Caco-2 (cell line): ENCODE data around the gene LURAP1L. TPM values are rescaled to one million over a fixed set of nuclear protein-coding genes. Genes with fewer than 3 reads are reported as not detected.

Source experiments
- BruUV-seq: library from RNA; stranded (reverse); fragments of 400-500 nt; replicated peaks from 2 replicates; lab custom pipeline; 2021; lab: Mats Ljungman, UMichigan
- CTCF ChIA-PET: fragments of 300-600 bp; sonication (Branson Sonifier 250); formaldehyde crosslinking; loops from one replicate; lab custom pipeline; 2022; ENCODE audit warnings: antibody characterized with exemption; lab: Charles Lee
- POLR2A ChIA-PET: fragments of 300-600 bp; sonication (Branson Sonifier 250); formaldehyde crosslinking; loops from one replicate; lab custom pipeline; 2022; ENCODE audit warnings: antibody characterized with exemption; lab: Charles Lee
- DNase-seq, 2 experiments: peaks; one replicate each; pipeline versions ENCODE4 v3.0.0 to v3.0.0-alpha.2; 2020 to 2022
- H3K27me3 ChIP-seq: replicated peaks from 2 replicates; pipeline ENCODE4 v1.6.0; 2011; ENCODE audit warnings: low read length; ENCODE audit not compliant: control insufficient read depth, insufficient read depth
- H3K36me3 ChIP-seq: 2 replicates; pipeline ENCODE4 v1.5.1; 2011; ENCODE audit warnings: low read length; ENCODE audit not compliant: control insufficient read depth, insufficient read depth
- H3K4me1 ChIP-seq: fragments of 250-450 bp; sonication (Bioruptor Pico); 2 replicates; pipeline ENCODE4 v1.5.1; 2020; ENCODE audit warnings: mild to moderate bottlenecking
- H3K4me3 ChIP-seq: 2 replicates; pipeline ENCODE4 v1.5.1; 2011; ENCODE audit warnings: low read depth, mild to moderate bottlenecking, control low read depth, low read length
- H3K9me3 ChIP-seq: fragments of 250-450 bp; sonication (Bioruptor Pico); 2 replicates; pipeline ENCODE4 v1.5.1; 2020; ENCODE audit warnings: mild to moderate bottlenecking, moderate library complexity
- H3K27ac Mint-ChIP-seq: one replicate; pipeline ENCODE4 v1.8.0; 2022; ENCODE audit warnings: mixed read lengths; ENCODE audit not compliant: unreplicated experiment
- H3K27me3 Mint-ChIP-seq: one replicate; pipeline ENCODE4 v1.8.0; 2022; ENCODE audit warnings: mixed read lengths; ENCODE audit not compliant: insufficient read depth, unreplicated experiment
- H3K36me3 Mint-ChIP-seq: one replicate; pipeline ENCODE4 v1.8.0; 2022; ENCODE audit warnings: mild to moderate bottlenecking, mixed read lengths; ENCODE audit not compliant: insufficient read depth, unreplicated experiment
- H3K4me1 Mint-ChIP-seq: one replicate; pipeline ENCODE4 v1.8.0; 2022; ENCODE audit warnings: low read depth, mixed read lengths; ENCODE audit not compliant: unreplicated experiment
- H3K4me3 Mint-ChIP-seq: one replicate; pipeline ENCODE4 v1.8.0; 2022; ENCODE audit warnings: mild to moderate bottlenecking, moderate library complexity, mixed read lengths; ENCODE audit not compliant: unreplicated experiment
- H3K9me3 Mint-ChIP-seq: one replicate; pipeline ENCODE4 v1.8.0; 2022; ENCODE audit warnings: mixed read lengths; ENCODE audit not compliant: unreplicated experiment
- intact Hi-C: fragments of 100-400 bp; cut with micrococcal nuclease; formaldehyde crosslinking; loops from one replicate; pipeline ENCODE4 v1.10.0; 2022; ENCODE audit not compliant: unreplicated experiment
- total RNA-seq: library from RNA; stranded (reverse); gene quantifications from 2 replicates; pipeline ENCODE4 v1.2.3, GENCODE V29; 2022
- TF ChIP-seq, protein P1 (sequence below), 2 experiments: fragments of 200-600 bp in 1 of 2; IDR thresholded peaks; 1 replicate in 1 of 2; 2 replicates in 1 of 2; pipeline versions ENCODE4 v1.5.1 to v1.8.0; 2011 to 2022; ENCODE audit warnings: antibody characterized with exemption in 1 of 2, control low read depth in 1 of 2, inconsistent platforms in 1 of 2, low read depth in 1 of 2, low read length in 1 of 2, mild to moderate bottlenecking in 1 of 2, moderate library complexity in 1 of 2; ENCODE audit not compliant: insufficient read depth in 1 of 2, severe bottlenecking in 1 of 2, unreplicated experiment in 1 of 2

Gene LURAP1L
- total RNA-seq, 1 experiment from 2014 or later = not detected

DNA sequence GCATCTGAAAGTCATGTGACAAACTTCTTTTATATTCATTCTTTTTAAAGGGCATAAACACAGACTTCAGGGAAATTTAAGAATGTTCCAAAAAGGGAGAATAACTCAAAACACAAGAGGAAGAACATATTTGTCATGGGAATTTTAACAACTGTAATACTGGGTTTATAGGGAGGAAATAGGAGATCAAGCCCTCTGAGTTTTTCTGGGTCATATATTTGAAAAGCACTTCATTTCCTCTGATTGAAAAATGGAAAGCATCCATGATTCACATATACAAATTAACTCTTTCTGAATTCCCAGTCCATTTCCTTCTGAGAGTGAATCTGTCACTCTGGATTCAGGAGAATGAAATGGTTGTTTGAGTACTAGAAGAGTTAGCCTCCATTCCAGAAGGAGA lies 26.8 kb downstream of the LURAP1L start:
- no peaks in the 10 kb centered on the region for H3K9me3 Mint-ChIP-seq
- no peaks in the 10 kb centered on the region for H3K4me1 Mint-ChIP-seq
- H3K36me3 Mint-ChIP-seq = no peaks in the 10 kb centered on the region
- BruUV-seq = no TSS peak
- H3K4me3 Mint-ChIP-seq = no peak overlapping the region
- ChIA-PET CTCF (no interaction called here), POLR2A (no interaction called here)
- Histone ChIP-seq H3K4me3 (no peak overlapping the region), H3K36me3 (no peaks in the 10 kb centered on the region), H3K27me3 (no peaks in the 10 kb centered on the region), H3K4me1 (no peaks in the 10 kb centered on the region), H3K9me3 (no peaks in the 10 kb centered on the region)
- no peak for DNase-seq
- no peak overlapping the region for H3K27ac Mint-ChIP-seq
- TF ChIP-seq, protein P1, sequence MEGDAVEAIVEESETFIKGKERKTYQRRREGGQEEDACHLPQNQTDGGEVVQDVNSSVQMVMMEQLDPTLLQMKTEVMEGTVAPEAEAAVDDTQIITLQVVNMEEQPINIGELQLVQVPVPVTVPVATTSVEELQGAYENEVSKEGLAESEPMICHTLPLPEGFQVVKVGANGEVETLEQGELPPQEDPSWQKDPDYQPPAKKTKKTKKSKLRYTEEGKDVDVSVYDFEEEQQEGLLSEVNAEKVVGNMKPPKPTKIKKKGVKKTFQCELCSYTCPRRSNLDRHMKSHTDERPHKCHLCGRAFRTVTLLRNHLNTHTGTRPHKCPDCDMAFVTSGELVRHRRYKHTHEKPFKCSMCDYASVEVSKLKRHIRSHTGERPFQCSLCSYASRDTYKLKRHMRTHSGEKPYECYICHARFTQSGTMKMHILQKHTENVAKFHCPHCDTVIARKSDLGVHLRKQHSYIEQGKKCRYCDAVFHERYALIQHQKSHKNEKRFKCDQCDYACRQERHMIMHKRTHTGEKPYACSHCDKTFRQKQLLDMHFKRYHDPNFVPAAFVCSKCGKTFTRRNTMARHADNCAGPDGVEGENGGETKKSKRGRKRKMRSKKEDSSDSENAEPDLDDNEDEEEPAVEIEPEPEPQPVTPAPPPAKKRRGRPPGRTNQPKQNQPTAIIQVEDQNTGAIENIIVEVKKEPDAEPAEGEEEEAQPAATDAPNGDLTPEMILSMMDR (IDR thresholded peaks at IDR 0.05; ENCODE audit: insufficient read depth in 1 of 2, low read depth in 1 of 2, low read length in 1 of 2, severe bottlenecking in 1 of 2, unreplicated experiment in 1 of 2) = no peak
- H3K27me3 Mint-ChIP-seq = no peaks in the 10 kb centered on the region
- intact Hi-C loops = no loop called here

DNA sequence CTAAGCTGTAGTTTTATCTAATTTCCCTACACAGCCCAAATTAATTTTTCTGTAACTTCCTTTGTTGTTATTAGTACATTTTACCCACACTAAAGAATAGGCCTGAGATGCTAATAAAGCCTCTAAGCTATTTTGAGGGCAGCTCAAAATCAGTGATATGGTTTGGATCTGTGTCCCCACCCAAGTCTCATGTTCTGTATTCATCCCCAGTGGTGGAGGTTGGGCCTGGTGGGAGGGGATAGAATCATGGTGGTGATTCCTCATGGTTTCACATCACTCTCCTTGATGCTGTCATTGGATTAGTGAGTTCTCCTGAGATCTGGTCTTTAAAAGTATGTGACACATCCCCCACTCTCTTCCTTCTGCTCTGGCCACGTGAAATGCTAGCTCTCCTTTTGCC lies 27.3 kb downstream of the LURAP1L start:
- CTCF ChIA-PET = no interaction called here
- BruUV-seq = no TSS peak
- Mint-ChIP-seq H3K4me3 (no peak overlapping the region), H3K27ac (no peak overlapping the region), H3K36me3 (no peaks in the 10 kb centered on the region), H3K27me3 (no peaks in the 10 kb centered on the region), H3K9me3 (no peaks in the 10 kb centered on the region), H3K4me1 (no peaks in the 10 kb centered on the region)
- no peaks in the 10 kb centered on the region for H3K4me1 ChIP-seq
- POLR2A ChIA-PET = no interaction called here
- no peaks in the 10 kb centered on the region for H3K27me3 ChIP-seq
- intact Hi-C loops = no loop called here
- TF ChIP-seq, protein P1 (IDR thresholded peaks at IDR 0.05; ENCODE audit: insufficient read depth in 1 of 2, low read depth in 1 of 2, low read length in 1 of 2, severe bottlenecking in 1 of 2, unreplicated experiment in 1 of 2) = no peak
- H3K4me3 ChIP-seq = no peak overlapping the region
- H3K9me3 ChIP-seq = no peaks in the 10 kb centered on the region
- DNase-seq = no peak
- H3K36me3 ChIP-seq = no peaks in the 10 kb centered on the region

DNA sequence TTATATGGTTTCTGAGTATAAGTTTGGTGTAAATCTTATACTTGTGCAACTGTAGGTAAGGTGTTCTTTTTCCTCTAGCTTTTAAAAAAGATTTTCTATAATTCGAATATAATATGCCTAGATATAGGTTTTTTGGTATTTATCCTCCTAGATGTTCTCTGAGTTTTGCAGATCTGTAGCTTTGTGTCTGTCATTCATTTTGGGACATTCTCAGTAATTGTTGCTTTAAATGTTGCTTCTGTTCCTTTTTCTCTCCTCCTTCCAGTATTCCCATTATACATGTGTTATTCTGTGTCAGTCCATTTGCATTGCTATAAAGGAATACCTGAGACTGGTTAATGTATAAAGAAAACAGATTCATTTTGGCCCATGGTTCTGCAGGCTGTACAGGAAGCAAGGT lies 33.7 kb downstream of the LURAP1L start:
- ChIA-PET POLR2A (no interaction called here), CTCF (no interaction called here)
- Mint-ChIP-seq H3K27me3 (peaks cover 3% of the 10 kb centered on the region), H3K9me3 (no peaks in the 10 kb centered on the region), H3K4me3 (no peak overlapping the region), H3K27ac (no peak overlapping the region), H3K4me1 (no peaks in the 10 kb centered on the region), H3K36me3 (no peaks in the 10 kb centered on the region)
- intact Hi-C loops = no loop called here
- BruUV-seq = no TSS peak
- no peaks in the 10 kb centered on the region for H3K27me3 ChIP-seq
- no peak overlapping the region for H3K4me3 ChIP-seq
- no peaks in the 10 kb centered on the region for H3K9me3 ChIP-seq
- no peak for DNase-seq
- no peaks in the 10 kb centered on the region for H3K4me1 ChIP-seq
- TF ChIP-seq, protein P1 (IDR thresholded peaks at IDR 0.05; ENCODE audit: insufficient read depth in 1 of 2, low read depth in 1 of 2, low read length in 1 of 2, severe bottlenecking in 1 of 2, unreplicated experiment in 1 of 2) = no peak
- no peaks in the 10 kb centered on the region for H3K36me3 ChIP-seq
